ENCODE measurements around the gene RNF166. TPM values are rescaled to one million over a fixed set of nuclear protein-coding genes. Genes with fewer than 3 reads are reported as not detected.

The RNF166 gene
- total RNA-seq, 2 donors from 2014 or later, result 11.6 to 30.3 TPM

DNA sequence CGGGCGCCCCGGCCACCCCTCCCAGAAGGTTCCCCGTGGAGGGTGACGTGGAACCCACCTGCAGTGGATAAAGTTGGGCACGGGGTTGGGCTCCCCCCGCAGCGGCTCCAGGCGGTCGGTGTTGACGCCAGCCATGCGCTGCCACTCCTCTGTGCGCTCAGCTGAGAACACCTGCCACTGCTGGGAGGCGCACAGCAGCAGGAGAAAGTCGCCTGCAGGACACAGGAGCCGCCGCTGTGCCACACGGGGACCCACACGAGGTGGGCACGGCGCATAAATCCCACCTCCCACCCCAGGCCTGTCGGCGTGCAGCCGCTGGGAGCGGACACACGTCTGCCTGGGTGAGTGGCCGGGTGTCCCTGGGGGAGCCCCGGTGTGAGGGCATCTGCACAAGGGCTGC lies 20.8 kb upstream of the RNF166 start:
- no peak for TF ChIP-seq POLR2AphosphoS5 (IDR thresholded peaks at IDR 0.05)
- TF ChIP-seq POLR2A (IDR thresholded peaks at IDR 0.05), result no peak
- TF ChIP-seq, protein P1, sequence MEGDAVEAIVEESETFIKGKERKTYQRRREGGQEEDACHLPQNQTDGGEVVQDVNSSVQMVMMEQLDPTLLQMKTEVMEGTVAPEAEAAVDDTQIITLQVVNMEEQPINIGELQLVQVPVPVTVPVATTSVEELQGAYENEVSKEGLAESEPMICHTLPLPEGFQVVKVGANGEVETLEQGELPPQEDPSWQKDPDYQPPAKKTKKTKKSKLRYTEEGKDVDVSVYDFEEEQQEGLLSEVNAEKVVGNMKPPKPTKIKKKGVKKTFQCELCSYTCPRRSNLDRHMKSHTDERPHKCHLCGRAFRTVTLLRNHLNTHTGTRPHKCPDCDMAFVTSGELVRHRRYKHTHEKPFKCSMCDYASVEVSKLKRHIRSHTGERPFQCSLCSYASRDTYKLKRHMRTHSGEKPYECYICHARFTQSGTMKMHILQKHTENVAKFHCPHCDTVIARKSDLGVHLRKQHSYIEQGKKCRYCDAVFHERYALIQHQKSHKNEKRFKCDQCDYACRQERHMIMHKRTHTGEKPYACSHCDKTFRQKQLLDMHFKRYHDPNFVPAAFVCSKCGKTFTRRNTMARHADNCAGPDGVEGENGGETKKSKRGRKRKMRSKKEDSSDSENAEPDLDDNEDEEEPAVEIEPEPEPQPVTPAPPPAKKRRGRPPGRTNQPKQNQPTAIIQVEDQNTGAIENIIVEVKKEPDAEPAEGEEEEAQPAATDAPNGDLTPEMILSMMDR (IDR thresholded peaks at IDR 0.05), result no peak
- H3K4me1 ChIP-seq (replicated peaks), result no peaks in the 10 kb centered on the region
- no peaks in the 10 kb centered on the region for H3K27me3 ChIP-seq (replicated peaks; ENCODE audit: insufficient read depth)
- H3K9me3 ChIP-seq, result no peaks in the 10 kb centered on the region
- WGBS, result 95% methylated on average over 28 of the region's 28 CpGs
- H3K4me3 ChIP-seq, result no peak overlapping the region
- H3K36me3 ChIP-seq, result peaks cover 9 to 42% of the 10 kb centered on the region in 2 donors
- no peak overlapping the region for H3K27ac ChIP-seq
- intact Hi-C loops (cut with DNase I), result no loop called here
- DNase-seq (ENCODE audit: low spot score), result no peak

DNA sequence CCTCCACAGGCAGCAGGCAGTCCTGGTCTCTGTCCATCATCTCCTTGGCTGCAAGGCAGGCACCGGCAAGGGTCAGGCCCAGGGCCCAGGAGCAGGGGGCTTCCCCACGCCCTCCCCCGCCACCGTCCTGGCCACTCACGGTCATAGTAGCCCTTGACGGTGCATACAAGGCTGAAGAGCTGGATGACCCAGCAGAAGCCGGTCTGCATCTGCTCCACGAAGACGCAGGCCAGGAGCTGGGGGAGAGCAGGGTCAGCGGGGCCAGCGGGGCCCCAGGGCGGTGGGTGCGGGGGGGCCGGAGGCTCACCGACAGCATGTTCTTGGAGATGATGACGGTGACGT lies 20.2 kb upstream of the RNF166 start:
- no peaks in the 10 kb centered on the region for H3K9me3 ChIP-seq
- no peak overlapping the region for H3K27ac ChIP-seq
- H3K4me3 ChIP-seq, result no peak overlapping the region
- 90% methylated on average over 16 of the region's 17 CpGs for WGBS
- H3K36me3 ChIP-seq, result peaks cover 12 to 48% of the 10 kb centered on the region in 2 donors
- intact Hi-C loops (cut with DNase I), result no loop called here
- no peaks in the 10 kb centered on the region for H3K4me1 ChIP-seq (replicated peaks)
- no peak for TF ChIP-seq POLR2A (IDR thresholded peaks at IDR 0.05)
- TF ChIP-seq, protein P1 (IDR thresholded peaks at IDR 0.05), result no peak
- TF ChIP-seq POLR2AphosphoS5 (IDR thresholded peaks at IDR 0.05), result no peak
- DNase-seq (ENCODE audit: low spot score), result no peak
- no peaks in the 10 kb centered on the region for H3K27me3 ChIP-seq (replicated peaks; ENCODE audit: insufficient read depth)

DNA sequence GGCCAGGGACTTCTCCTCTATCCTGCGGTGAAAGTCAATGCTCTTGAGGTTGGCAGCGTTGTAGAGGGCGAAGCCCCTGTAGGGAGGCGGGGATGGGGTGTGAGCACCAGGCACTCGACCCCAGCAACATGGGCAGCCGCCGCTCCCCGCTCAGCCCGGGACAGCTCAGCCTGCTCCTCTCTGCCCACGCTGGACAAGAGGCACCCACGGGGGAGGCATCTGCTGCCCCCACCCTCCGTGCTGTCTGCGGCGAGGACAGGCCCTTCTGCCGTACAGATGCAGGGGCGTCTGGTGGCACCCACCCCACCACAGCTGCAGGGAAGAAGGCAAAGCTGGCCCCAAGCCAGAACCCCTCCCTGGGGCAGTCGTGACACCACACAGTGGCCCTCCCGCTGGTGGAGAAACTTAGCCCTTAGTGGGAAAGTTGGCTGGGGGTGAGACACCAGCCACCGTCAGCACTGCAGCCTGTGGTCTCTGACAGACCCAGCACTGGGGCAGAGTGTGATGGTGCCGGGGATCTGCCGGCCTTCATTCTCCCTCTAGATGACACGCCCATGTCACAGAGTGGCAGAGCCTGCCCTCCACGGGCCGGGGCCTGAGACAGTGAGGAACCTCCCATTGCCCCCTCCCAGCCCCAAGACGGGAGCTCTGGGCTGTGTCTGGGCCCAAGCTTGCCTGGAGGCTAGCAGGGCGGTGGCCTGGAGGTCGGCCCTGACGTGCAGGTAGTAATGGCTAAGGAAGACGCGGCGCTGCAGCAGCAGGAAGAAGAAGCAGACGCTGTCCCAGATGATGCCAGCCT lies 19.6 kb upstream of the RNF166 start:
- no peak overlapping the region for H3K27ac ChIP-seq
- peaks cover 17 to 51% of the 10 kb centered on the region in 2 donors for H3K36me3 ChIP-seq
- no peaks in the 10 kb centered on the region for H3K9me3 ChIP-seq
- DNase-seq (ENCODE audit: low spot score), result no peak
- H3K4me3 ChIP-seq, result no peak overlapping the region
- intact Hi-C loops (cut with DNase I), result no loop called here
- no peaks in the 10 kb centered on the region for H3K27me3 ChIP-seq (replicated peaks; ENCODE audit: insufficient read depth)
- H3K4me1 ChIP-seq (replicated peaks), result no peaks in the 10 kb centered on the region
- TF ChIP-seq POLR2AphosphoS5 (IDR thresholded peaks at IDR 0.05), result no peak
- TF ChIP-seq, protein P1 (IDR thresholded peaks at IDR 0.05), result no peak
- no peak for TF ChIP-seq POLR2A (IDR thresholded peaks at IDR 0.05)
- WGBS, result 81% methylated on average over 30 of the region's 32 CpGs

GRCh38 chr16:88724855-88725555 lies 18.8 kb upstream of the RNF166 start:
- TF ChIP-seq, protein P1 (IDR thresholded peaks at IDR 0.05), result no peak
- TF ChIP-seq POLR2AphosphoS5 (IDR thresholded peaks at IDR 0.05) (no peak), POLR2A (IDR thresholded peaks at IDR 0.05) (no peak)
- Histone ChIP-seq H3K4me3 (no peak overlapping the region), H3K27ac (no peak overlapping the region), H3K36me3 (peaks cover 23 to 51% of the 10 kb centered on the region in 2 donors), H3K9me3 (no peaks in the 10 kb centered on the region), H3K27me3 (replicated peaks; ENCODE audit: insufficient read depth) (no peaks in the 10 kb centered on the region), H3K4me1 (replicated peaks) (no peaks in the 10 kb centered on the region)
- DNase-seq (ENCODE audit: low spot score), result no peak
- WGBS, result 75% methylated on average over 20 of the region's 31 CpGs
- intact Hi-C loops (cut with DNase I), result no loop called here

All from prostate gland (tissue), 2 donors.